HS-27A (cell line): ENCODE measurements around the gene OLIG2.

Experiments used
- DNase-seq: peaks from one replicate; pipeline ENCODE4 v3.0.0-alpha.2; 2012; ENCODE audit warnings: low read depth, missing footprints

The OLIG2 gene

GRCh38 chr21:33025489-33026442, at the start of gene OLIG2:
Gene OLIG2 (plus strand): TSS chr21:33025935. CDS start chr21:33026863, 928 bp downstream.
- DNase-seq: no peak

GRCh38 chr21:32976791-32977190, 48.9 kb upstream of the OLIG2 start:
- no peak for DNase-seq

GRCh38 chr21:32977216-32977615, 48.5 kb upstream of the OLIG2 start:
- DNase-seq: no peak

DNA sequence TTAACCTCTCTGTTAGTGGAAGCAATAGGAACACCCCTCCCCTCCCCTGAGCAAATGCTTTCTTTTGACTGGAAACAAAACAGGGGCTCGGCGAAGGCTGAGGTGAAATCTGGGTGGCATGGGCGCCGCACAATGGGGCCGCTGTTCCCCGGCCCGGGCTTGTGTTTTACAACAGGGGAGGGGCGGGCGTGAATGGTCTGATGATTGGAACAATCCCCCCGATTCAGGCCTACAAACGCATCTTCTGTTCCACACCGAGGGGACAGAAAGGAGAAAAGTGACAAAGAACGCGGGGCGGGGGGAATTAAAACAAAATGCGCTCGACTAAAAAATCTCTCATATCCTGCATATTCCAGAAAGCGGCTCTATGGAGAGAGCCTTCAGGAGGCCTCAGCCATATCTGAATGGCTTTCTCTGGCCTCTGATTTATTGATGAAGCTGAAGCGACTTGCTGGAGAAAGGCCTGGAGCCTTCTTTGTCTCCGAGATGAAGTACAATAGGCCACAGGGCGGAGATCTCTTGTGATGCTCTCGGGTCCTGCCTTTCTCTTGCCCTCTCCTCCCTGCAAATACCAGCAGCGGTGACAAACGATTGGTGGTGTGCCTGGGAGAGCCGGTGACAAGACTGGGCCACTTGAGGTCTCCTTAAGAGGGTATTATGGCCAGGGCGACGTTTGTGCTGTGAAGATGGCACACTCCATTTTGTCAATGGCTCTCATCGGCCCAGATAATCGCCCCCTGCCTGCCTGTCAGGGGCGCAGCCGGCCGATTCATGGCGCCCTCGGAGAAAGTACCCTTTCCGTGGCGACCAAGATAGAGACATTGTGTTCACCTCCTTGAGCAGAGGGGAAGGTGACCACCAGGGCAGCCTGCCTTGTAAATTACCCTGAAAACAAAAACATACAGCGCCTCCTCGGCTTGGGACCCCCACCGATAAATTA, 47.1 kb upstream of the OLIG2 start:
- no peak for DNase-seq

- no peak for DNase-seq
Observed at GRCh38 chr21:32979598-32980268, 46.0 kb upstream of the OLIG2 start.

GRCh38 chr21:32981096-32981495, 44.6 kb upstream of the OLIG2 start:
- DNase-seq: no peak

DNA sequence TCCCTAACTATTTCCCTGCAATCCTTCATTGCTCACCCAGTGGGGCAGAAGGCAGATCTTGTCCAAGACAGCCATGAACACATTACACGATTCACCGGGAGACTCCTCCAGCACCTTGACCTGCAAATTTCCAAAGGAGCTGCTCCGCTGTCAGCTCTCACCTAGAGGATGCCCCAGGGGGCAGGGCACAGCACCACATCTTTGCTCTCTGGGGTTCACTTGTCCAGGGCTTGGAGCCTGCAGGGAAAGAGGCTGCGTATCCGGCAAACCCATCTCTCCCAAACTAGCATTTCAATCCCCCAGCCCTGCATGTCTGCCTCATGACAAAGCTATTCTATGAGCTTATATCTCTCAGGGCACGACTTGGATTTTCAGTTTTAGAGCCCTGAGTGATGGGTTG, 35.1 kb upstream of the OLIG2 start:
- DNase-seq: no peak

DNA sequence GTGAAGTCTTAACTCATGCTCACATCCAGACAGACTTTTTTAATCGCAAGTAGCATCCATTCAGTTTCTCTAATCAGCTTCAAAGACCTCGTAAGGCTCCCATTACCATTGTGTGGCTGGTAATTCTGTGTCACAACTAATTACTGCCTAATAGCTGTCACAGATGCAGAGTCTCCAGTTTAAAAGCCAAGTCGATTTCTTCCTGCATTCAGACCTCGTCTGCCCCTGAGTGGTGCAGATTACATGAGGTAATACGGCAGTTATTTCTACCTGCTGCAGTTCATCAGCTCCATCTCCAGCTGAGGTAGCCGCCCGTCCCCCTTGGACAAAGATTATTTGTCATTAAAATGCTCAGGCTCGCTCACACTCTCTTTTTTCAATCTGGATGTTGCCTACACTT, 34.4 kb upstream of the OLIG2 start:
- no peak for DNase-seq

DNA sequence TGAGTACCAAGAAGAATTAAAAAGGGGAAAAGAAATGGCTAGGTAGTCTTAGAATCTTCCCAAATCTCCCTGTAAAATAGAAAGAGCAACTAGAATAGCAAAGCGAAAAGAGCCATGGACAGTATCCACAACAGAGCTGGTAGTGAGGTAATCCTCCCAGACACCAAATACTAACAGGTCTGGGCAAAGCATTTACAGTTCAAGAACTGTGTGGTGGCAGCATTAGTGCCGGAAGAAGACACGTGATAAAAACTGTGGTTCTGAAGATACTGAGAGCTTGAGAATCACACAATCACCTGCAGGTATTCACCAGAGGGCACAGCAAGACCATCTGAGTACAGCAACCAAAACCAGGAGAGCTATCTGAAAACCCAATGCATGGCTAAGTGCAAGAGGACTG, 31.8 kb upstream of the OLIG2 start:
- no peak for DNase-seq

DNA sequence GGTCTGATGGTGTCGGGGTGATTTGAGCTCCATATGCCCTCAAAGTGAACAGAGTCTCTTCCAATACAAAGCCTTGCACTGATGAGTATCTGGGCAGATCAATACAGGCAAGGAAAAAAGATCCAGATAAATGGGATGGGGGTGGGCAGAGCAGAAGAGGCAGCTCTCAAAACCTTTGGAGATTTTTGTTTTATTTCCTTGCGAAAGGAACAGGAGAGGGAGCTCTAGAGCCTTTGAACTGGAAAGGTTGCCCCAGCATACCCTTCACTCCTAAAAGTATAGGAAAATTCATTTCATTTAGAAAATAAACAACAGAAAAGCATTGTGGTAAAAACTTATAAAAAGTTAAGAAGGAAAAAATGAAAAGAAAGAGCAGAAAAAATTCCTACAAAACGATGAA, 31.4 kb upstream of the OLIG2 start:
- DNase-seq: no peak

DNA sequence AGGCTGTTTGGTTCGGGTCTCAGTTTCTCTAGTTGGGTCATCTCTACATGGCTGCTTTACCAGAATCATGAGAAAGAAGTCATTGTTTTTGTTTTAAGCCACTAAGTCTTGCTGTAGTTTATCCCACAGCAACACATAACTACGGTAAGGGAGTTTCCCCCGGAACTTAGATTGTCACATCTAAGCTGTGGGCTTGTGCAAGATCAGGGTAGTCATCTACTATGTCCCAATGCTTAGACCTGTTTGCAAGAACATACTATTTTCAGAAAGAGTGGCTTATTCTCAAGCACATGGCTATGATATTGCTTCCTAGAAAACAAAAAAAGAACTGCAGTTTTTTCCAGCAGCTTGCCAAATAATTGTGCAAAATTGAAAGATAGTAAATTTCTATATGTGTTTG, 18.0 kb upstream of the OLIG2 start:
- no peak for DNase-seq

- DNase-seq: no peak
Observed at GRCh38 chr21:33008333-33009051, 17.2 kb upstream of the OLIG2 start.

DNA sequence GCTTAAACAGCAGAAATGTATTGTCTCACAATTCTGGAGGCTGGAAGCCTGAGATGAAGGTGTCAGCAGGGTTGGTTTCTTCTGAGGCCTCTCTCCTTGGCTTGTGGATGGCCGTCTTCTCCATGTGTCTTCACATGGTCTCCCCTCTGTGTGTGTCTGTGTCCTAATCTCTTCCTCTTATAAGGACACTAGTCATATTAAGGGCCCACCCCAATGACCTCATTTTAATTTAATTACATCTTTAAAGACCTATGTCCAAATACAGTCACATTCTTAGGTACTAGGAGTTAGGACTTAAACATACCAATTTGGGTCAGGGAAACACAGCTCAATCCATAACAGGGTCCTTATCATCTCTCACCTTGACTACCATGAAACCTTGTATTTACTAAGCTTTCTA, 14.8 kb upstream of the OLIG2 start:
- DNase-seq: no peak

DNA sequence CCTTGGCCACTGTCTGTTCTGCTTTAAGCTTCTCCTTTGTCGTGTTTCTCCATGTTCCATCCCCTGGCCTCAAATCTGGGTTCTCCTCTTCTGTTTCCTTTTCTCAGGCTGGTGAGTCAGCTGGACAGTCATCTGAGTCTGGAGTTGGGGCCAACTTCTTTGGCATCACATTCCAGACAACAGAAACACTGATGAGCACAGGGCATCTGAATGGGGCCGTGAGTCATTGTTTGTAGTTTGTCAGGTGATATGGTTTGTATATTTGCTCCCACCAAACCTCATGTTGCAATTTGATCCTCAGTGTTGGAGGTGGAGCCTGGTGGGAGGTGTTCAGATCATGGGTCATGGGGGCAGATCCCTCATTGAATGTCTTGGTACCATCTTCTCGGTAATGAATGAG, 14.3 kb upstream of the OLIG2 start:
- DNase-seq: peak; percentile 73

GRCh38 chr21:33013626-33014025, 12.1 kb upstream of the OLIG2 start:
- no peak for DNase-seq

DNA sequence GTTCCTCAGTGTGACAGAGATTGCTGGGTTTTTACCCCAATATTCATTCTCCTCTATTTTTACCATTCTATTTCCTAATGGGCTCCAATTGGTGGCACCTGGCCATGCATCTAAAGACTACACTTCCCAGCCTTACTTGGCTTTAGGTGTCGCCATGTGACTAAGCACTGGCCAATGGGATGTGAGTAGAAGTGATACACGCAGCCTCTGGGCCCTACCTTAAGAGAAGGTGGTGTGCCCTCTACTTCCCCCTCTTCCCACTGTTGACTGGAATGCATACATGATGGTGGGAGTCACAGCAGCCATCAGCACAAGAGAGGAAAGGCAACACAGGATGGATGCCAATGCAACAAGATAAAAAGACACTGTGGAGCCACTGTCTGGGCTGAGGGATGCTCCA, 11.4 kb upstream of the OLIG2 start:
- DNase-seq: no peak

DNA sequence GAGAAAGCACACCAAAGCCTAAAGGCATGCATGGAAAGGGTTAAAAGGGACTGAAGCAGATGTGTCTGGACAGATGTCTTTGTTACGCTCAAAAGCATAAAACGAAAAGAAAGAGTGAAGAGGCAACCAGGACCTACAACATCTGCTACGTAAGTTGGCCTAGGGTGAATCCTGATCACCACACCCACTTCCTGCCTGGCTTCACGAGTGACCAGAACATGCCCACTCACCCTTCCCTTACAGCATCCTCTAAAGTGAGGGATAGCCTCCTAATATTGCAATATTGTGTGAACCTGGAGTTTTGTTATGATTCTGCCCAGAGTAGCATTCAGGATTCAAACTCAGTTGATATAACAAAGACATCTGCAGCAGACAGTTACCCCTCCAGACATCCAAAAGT, 10.6 kb upstream of the OLIG2 start:
- no peak for DNase-seq

DNA sequence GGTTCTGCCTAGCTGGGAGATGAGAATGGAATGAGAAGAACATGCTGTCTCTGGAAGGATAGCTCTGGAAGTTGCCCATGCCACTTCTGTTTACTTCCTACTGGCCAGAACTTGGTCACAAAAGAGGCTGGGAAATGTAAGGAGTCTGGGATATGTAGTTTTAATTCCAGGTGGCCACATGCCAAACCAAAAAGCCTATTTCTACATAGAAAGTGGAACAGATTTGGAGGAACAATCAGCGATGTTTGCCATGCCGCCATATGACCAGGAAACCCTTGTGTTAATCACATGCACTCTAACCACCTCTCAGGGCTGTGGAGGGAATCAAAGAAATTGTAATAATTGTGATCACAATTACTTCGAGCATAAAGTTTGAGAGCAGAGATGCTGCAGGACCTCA, 10.0 kb upstream of the OLIG2 start:
- DNase-seq: no peak

DNA sequence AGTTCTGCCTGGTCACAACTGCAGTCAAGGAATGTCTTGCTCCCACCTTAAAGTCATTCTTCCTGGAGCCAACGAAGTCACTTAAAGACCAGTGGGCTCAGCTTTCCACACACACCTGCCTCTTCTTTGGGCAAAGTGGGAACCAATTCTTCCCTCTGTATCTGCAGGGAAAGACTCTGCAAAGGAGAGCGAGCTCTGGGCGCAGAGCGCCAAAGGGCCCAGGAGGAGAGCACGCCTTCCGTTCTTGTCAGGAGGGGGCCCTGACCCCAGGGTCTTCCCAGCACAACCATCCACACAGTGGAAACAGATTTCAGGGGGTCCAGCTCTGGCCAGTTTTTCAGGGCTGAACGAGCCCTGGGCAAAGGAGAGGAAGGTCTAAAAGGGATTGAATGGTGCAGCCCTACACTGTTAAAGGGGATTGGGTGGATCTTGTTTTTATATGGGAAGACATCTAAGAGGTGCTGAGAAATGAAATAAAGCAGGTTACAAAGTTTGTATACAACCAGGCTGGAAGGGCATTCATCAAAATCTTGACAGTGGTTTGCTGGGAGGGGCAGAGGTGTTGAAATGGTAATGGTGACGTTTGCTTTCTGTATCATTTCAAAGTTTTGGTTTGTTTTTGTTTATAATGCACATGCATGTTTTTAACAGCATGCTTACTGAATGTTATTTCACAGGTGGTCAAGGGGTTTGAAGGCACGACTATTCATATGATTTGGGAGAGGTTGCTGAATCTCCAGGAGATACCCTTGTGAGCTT, 6.8 kb upstream of the OLIG2 start:
- no peak for DNase-seq

DNA sequence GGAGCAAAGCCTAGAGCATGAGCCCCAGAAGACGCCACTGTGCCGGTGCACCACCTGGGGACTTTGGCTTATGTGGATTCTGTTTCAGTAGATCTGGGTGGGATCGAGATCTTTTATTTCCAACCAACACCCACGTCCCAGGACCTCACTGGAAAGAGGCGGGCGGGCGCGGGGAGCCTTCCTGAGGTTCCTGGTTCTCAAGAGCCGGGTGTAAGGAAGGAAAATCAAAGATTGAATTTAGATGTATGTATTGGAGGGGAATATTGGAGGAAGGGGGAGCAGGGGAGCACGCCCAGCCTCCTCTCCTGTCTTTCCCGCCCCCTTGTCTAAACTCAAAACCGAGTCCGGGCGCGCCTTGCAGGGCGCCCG, 6.2 kb upstream of the OLIG2 start:
- no peak for DNase-seq
